Measurements from ENCODE around the gene PIK3CB. TPM values are rescaled to one million over a fixed set of nuclear protein-coding genes. Genes with fewer than 3 reads are reported as not detected.
"Not testable (repeated sequence)": the region's sequence is repeated elsewhere in the genome, so short reads cannot be mapped to it uniquely, and the experiment has no call there.

The PIK3CB gene
- total RNA-seq, 6 donors from 2014 or later, result 26.1 to 77.2 (median 40.6) TPM

DNA sequence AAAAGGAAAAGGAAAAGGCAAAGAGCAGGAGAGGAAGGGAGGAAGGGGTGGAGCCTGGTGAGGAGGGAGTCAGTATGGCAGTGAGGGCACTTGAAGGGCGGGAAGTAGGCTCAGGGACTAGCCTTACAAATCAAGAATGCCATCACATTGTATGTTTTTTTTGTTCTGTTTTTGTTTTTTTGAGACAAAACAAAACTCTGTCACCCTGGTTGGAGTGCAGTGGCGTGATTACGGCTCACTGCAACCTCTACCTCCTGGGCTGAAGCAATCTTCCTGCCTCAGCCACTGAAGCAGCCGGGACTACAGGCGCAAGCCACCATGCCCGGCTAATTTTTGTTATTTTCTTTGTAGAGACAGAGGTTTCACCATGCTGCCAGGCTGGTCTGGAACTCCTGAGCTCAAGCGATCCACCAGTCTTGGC lies 10.5 kb upstream of the PIK3CB start:
- Histone ChIP-seq H3K36me3 (no peaks in the 10 kb centered on the region), H3K27ac (no peak overlapping the region), H3K4me3 (peak overlapping the region in 1 of 4 donors; percentile 23), H3K9me3 (no peaks in the 10 kb centered on the region), H3K27me3 (no peaks in the 10 kb centered on the region), H3K4me1 (peaks cover 0 to 14% (median 0%) of the 10 kb centered on the region in 4 donors)
- no peak for TF ChIP-seq POLR2A (IDR thresholded peaks at IDR 0.05)
- no peak for TF ChIP-seq POLR2AphosphoS5 (IDR thresholded peaks at IDR 0.05)
- TF ChIP-seq, protein P1, sequence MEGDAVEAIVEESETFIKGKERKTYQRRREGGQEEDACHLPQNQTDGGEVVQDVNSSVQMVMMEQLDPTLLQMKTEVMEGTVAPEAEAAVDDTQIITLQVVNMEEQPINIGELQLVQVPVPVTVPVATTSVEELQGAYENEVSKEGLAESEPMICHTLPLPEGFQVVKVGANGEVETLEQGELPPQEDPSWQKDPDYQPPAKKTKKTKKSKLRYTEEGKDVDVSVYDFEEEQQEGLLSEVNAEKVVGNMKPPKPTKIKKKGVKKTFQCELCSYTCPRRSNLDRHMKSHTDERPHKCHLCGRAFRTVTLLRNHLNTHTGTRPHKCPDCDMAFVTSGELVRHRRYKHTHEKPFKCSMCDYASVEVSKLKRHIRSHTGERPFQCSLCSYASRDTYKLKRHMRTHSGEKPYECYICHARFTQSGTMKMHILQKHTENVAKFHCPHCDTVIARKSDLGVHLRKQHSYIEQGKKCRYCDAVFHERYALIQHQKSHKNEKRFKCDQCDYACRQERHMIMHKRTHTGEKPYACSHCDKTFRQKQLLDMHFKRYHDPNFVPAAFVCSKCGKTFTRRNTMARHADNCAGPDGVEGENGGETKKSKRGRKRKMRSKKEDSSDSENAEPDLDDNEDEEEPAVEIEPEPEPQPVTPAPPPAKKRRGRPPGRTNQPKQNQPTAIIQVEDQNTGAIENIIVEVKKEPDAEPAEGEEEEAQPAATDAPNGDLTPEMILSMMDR (IDR thresholded peaks at IDR 0.05), result no peak
- TF ChIP-seq EP300 (IDR thresholded peaks at IDR 0.05), result no peak
- DNase-seq (peak in 1 of 2 donors; percentile 32), ATAC-seq (ENCODE audit: low FRiP score in 2 of 2) (no peak)
- 62 to 77% methylated on average over 7 of the region's 7 CpGs for WGBS, 2 donors

DNA sequence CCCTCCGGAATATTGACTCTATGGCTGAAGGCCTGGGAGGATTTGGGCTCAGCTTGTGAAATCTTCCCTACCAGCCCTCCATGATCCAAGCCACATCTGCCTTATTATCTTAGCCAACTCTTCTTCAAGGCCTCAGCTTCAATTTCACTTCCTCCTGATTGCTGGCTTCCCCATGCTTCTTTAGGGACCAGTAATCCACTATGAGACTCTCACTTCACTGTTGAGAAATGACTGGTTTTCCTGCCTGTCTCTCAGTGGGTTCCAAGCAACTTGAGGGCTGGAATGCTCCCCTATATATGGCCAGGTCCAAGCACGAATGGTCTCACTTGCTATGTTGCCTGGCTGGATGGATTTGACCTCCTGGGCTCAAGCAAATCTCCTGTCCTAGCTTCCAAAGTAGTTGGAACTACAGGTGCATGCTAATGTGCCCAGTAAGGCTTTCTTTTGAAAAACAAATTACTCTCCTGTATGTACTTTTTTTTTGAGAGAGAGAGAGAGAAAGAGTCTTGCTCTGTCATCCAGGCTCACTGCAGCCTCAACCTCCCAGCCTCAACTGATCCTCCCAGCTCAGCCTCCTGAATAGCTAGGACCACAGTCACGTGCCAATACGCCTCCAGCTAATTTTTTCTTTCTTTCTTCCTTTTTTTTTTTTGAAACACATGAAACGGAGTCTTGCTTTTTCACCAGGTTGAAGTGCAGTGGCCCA lies 7.9 kb upstream of the PIK3CB start:
- DNase-seq, result peak in 1 of 2 donors; percentile 29
- no peaks in the 10 kb centered on the region for H3K36me3 ChIP-seq
- H3K9me3 ChIP-seq, result no peaks in the 10 kb centered on the region
- peak in 1 of 2 donors; percentile 61 for ATAC-seq (ENCODE audit: low FRiP score in 2 of 2)
- no peak overlapping the region for H3K4me3 ChIP-seq
- H3K27ac ChIP-seq, result no peak overlapping the region
- peaks cover 0 to 14% (median 0%) of the 10 kb centered on the region in 4 donors for H3K4me1 ChIP-seq
- WGBS, 2 donors, result 66 to 69% methylated on average over 5 of the region's 5 CpGs
- no peaks in the 10 kb centered on the region for H3K27me3 ChIP-seq
- no peak for TF ChIP-seq POLR2AphosphoS5 (IDR thresholded peaks at IDR 0.05)
- TF ChIP-seq POLR2A (IDR thresholded peaks at IDR 0.05), result no peak
- TF ChIP-seq, protein P1 (IDR thresholded peaks at IDR 0.05), result no peak
- TF ChIP-seq EP300 (IDR thresholded peaks at IDR 0.05), result no peak

DNA sequence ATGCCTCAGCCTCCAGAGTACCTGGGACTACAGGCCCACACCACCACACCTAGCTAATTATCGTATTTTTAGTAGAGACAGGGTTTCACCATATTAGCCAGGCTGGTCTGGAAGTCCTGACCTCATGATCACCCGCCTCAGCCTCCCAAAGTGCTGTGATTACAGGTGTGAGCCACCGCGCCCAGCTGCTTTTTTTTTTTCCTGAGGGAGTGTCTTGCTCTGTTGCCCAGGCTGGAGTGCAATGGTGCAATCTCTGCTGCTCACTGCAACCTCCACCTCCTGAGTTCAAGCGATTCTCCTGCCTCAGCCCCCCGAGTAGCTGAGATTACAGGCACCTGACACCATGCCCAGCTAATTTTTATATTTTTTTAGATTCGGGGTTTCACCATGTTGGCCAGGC lies 3.7 kb upstream of the PIK3CB start:
- not testable (repeated sequence) for H3K27ac ChIP-seq; ATAC-seq (ENCODE audit: low FRiP score in 2 of 2); H3K27me3 ChIP-seq; DNase-seq; H3K36me3 ChIP-seq; H3K4me3 ChIP-seq; H3K9me3 ChIP-seq
- WGBS, 2 donors, result 95 to 100% methylated on average over 7 of the region's 7 CpGs
- peaks cover 7 to 12% (median 9%) of the 10 kb centered on the region in 4 donors for H3K4me1 ChIP-seq

DNA sequence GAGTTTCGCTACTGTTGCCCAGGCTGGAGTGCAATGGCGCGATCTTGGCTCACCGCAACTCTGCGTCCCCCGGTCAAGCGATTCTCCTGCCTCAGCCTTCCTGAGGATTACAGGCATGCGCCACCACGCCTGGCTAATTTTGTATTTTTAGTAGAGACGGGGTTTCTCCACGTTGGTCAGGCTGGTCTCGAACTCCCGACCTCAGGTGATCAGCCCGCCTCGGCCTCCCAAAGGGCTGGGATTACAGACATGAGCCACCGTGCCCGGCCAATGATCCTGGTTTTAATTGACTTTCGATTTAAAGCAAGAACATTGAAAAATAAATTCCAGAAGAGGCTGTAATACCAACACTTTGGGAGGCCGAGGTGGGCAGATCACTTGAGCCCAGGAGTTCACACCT lies 1.1 kb upstream of the PIK3CB start:
- H3K27me3 ChIP-seq; DNase-seq; H3K9me3 ChIP-seq; H3K36me3 ChIP-seq; ATAC-seq (ENCODE audit: low FRiP score in 2 of 2); H3K4me3 ChIP-seq: not testable (repeated sequence)
- peaks cover 13 to 25% (median 15%) of the 10 kb centered on the region in 4 donors for H3K4me1 ChIP-seq
- H3K27ac ChIP-seq, result peak overlapping the region in 3 of 4 donors; percentile 92 to 97 (median 94)
- WGBS, 2 donors, result 96% methylated on average over 19 of the region's 19 CpGs

DNA sequence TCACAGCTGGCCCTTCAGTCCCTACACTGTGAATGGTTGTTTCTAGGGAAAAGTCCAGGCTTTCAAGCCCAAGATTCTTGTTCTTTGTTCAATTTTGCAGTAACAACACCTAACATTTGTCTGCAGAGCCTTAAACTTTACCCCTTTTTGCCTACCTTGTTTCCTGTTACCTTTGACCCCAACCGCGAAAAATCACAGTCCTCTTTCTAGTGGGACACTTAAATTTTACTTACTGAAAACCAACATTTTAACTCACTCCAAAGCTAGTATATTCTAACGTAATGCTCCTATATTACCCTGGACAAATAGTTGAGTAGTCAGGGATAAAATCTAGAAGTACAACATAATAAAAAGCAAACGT lies 649 bp upstream of the PIK3CB start:
- 46 to 59% methylated on average over 4 of the region's 4 CpGs for WGBS, 2 donors
- Histone ChIP-seq H3K27ac (peak overlapping the region; percentile 92 to 97 (median 94)), H3K27me3 (no peaks in the 10 kb centered on the region), H3K4me3 (peak overlapping the region; percentile 29 to 92 (median 88)), H3K9me3 (no peaks in the 10 kb centered on the region), H3K4me1 (peaks cover 13 to 25% (median 15%) of the 10 kb centered on the region in 4 donors), H3K36me3 (no peaks in the 10 kb centered on the region)
- no peak for DNase-seq
- TF ChIP-seq POLR2AphosphoS5 (IDR thresholded peaks at IDR 0.05), result no peak
- no peak for ATAC-seq (ENCODE audit: low FRiP score in 2 of 2)

DNA sequence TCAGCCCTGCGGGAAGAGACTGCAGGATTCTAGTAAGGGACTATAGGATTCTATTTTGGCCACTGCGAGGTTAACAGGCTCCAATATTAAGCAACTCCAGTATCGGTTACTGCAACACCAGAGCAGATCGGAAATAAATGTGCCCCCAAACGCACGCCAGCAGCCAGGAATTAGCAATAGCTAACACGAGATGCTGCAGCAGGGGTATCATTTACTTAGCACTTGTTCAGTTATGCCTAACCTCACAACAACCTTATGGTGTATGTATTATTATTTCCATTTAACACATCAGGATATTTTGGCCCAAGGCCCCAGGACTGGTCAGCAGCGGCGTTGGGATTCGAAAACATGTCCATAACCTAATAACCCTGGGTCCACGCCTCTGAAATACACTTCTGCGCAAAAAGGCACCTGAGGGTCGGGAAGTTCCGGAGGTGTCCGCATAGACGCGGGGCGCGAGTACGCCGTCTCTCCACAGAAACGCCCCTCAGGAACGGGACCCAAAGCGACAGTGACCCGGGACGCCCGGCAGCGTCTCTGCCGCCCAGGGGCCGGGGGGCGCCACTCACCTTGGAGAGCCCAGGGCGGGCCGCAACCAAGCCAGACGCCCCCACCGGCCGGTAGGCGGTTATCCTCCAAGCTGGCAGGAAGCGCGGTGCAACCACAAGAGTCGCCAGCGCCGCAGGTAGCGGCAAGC lies 681 bp downstream of the PIK3CB start:
- H3K4me1 ChIP-seq, result peaks cover 13 to 25% (median 15%) of the 10 kb centered on the region in 4 donors
- DNase-seq, result peak in 1 of 2 donors; percentile 57
- H3K27ac ChIP-seq, result peak overlapping the region; percentile 92 to 97 (median 94)
- no peaks in the 10 kb centered on the region for H3K9me3 ChIP-seq
- 0 to 1% methylated on average over 7 to 22 of the region's 43 CpGs for WGBS, 2 donors
- TF ChIP-seq POLR2A (IDR thresholded peaks at IDR 0.05), result no peak
- TF ChIP-seq, protein P1 (IDR thresholded peaks at IDR 0.05), result peak in 5 of 6 experiments; percentile 38 to 58 (median 41)
- H3K4me3 ChIP-seq, result peak overlapping the region; percentile 29 to 92 (median 88)
- no peaks in the 10 kb centered on the region for H3K27me3 ChIP-seq
- peak; percentile 38 to 63 for ATAC-seq (ENCODE audit: low FRiP score in 2 of 2)
- H3K36me3 ChIP-seq, result no peaks in the 10 kb centered on the region

DNA sequence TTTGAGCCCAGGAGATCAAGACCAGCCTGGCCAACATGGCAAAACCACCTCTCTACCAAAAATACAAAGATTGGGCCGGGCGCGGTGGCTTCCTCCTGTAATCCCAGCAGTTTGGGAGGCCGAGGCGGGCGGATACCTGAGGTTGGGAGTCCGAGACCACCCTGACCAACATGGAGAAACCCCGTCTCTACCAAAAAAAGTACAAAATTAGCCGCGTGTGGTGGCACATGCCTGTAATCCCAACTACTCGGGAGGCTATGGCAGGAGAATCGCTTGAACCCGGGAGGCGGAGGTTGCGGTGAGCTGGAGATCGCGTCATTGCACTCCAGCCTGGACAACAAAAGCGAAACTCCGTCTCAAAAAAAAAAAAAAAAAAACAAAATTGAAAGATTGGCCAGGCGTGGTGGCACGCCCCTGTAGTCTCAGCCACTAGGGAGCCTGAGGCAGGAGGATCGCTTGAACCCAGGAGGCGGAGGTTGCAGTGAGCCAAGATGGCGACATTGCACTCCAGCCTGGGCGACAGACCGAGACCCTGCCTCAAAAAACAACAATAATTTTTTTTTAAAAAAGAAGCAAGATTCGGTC lies 2.2 kb downstream of the PIK3CB start:
- H3K4me3 ChIP-seq; DNase-seq; H3K27me3 ChIP-seq; H3K9me3 ChIP-seq; ATAC-seq (ENCODE audit: low FRiP score in 2 of 2); H3K36me3 ChIP-seq: not testable (repeated sequence)
- Histone ChIP-seq H3K4me1 (peaks cover 13 to 25% (median 15%) of the 10 kb centered on the region in 4 donors), H3K27ac (peak overlapping the region in 2 of 4 donors; percentile 94 to 97)
- WGBS, 2 donors, result 95 to 97% methylated on average over 25 to 27 of the region's 27 CpGs
